Umbilical cord (tissue), 2 donors: Measurements from ENCODE around the gene ZNF850. TPM values are rescaled to one million over a fixed set of nuclear protein-coding genes. Genes with fewer than 3 reads are reported as not detected.

Source experiments
- DNase-seq: peaks from one replicate; pipeline ENCODE4 v3.0.0-alpha.2; 2015; ENCODE audit warnings: low spot score
- total RNA-seq: library from RNA; depleted of rRNA; stranded (reverse); fragments of >200 nt; gene quantifications from one replicate; pipeline ENCODE4 v1.2.3, GENCODE V29; 2014; ENCODE audit warnings: low replicate concordance; ENCODE audit not compliant: insufficient read depth

ZNF850 gene
- total RNA-seq, 1 donor from 2014 or later = 15.9 TPM

DNA sequence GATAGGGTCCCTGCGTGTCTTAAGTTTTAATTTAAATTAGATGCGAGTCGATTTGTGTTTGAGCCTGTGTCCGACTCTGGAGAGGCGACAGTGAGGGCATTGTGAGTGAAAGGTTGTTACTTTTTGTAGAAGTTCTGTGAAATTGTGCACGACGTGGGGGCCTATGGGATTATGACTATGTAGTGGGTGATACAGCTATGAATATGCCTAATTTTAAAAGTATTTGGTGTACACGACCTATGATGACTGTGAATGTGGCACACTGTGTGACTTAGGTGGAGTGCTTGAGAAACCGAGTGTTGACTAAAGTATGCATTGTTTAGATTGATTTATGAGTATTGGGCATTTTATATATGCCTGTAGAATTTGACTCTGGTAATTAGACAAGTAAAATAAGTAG is 84.5 kb downstream of the ZNF850 start:
- DNase-seq = no peak

GRCh38 chr19:36687214-36688056 is 85.2 kb downstream of the ZNF850 start, which contains the start of gene ZNF567:
TSS of gene ZNF567 (plus strand) at chr19:36687612. CDS start at chr19:36694868, 7,256 bp downstream.
- DNase-seq = peak; percentile 98

DNA sequence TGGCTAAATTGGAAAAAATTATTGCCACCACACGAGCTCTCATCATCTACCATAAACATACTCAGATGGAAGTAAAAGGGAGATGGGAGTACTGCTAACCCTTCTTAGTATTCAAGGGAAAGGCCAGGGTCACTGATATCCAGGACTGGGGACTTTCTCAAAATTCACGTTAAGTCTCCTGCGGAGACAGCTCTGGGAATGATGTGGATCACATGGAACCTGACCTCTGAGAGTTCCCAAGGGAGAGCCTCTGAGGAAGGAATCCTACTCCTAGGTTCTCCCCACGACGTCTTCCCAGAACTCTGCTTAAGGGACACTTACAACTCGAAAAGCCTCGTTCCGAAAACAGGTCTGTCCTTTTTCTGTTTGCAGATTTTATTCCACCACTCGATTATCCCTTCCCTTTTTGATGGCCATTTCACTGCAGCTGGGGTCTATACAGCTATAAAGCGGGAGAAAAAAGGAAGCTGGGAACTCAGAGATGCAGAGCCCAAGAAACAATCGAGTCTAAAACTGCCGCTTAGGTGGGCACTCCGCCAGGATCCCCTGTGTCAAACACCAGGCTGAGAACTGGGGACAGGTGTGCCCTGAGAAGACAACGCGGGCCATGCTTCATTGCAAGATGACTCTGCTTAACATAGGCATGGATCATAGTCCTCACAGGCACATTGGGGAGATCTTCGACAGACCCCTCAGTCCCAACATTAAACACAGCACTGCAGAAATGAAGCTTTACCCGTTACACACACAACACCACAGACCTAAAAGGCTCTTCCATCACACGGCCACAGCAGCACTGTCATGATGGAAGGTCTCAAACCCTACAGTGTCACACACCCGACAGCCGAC is 86.0 kb downstream of the ZNF850 start:
- peak; percentile 5 for DNase-seq

- no peak for DNase-seq
These were observed 86.8 kb downstream of the ZNF850 start for GRCh38 chr19:36685835-36686234.

- no peak for DNase-seq
These were observed 93.2 kb downstream of the ZNF850 start for GRCh38 chr19:36679455-36679854.

- no peak for DNase-seq
These were observed 98.4 kb downstream of the ZNF850 start for GRCh38 chr19:36674201-36674600.

DNA sequence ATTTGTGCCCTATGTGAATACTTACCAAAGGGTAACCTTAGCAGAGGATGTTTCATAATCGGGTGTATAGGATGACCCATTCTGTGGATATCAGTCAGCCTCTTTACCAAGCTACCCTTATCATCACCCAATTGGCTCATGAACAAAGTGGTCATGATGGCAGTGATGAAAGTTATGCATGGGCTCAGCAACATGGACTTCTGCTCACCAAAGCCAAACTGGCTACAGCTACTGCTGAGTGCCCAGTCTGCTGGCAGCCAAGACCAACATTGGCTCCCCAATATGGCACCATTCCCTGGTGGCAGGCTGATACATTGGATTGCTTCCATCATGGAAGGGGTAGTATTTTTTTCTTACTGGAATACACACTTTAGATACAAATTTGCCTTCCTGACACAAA is 100.2 kb downstream of the ZNF850 start:
- DNase-seq = no peak

- no peak for DNase-seq
These were observed 104.0 kb downstream of the ZNF850 start for GRCh38 chr19:36668646-36669045.

- no peak for DNase-seq
These were observed 106.8 kb downstream of the ZNF850 start for GRCh38 chr19:36665832-36666231.

Other genes starting within 250 kb of the ZNF850 start
- gene ZNF260, start 244.5 kb downstream of the ZNF850 start, total RNA-seq = 11.3 TPM
- 19.5 TPM for gene ZNF529, start 199.5 kb downstream of the ZNF850 start, total RNA-seq
- 16.1 TPM for gene ZNF382, start 167.5 kb downstream of the ZNF850 start, total RNA-seq
- 14.2 TPM for gene ZNF461, start 106.0 kb downstream of the ZNF850 start, total RNA-seq
- gene ZNF567, start 85.2 kb downstream of the ZNF850 start, total RNA-seq = 7.7 TPM
- gene ZNF790, start 65.6 kb upstream of the ZNF850 start, total RNA-seq = 21.4 TPM
- gene ZNF345, start 78.1 kb upstream of the ZNF850 start, total RNA-seq = 37.1 TPM
- gene ZNF829, start 143.5 kb upstream of the ZNF850 start, total RNA-seq = 8.7 TPM
- 39.0 TPM for gene ZNF568, start 143.5 kb upstream of the ZNF850 start, total RNA-seq